Thoracic aorta (tissue), 2 donors: ENCODE data around the gene HAP1. TPM values are rescaled to one million over a fixed set of nuclear protein-coding genes. Genes with fewer than 3 reads are reported as not detected.

ENCODE experiments used
- ATAC-seq: fragments of 150-250 bp; one replicate; pipeline ENCODE4 v1.8.0; 2017; ENCODE audit warnings: low read depth; ENCODE audit not compliant: insufficient number of reproducible peaks, low FRiP score
- DNase-seq: peaks from one replicate; pipeline ENCODE4 v3.0.0-alpha.2; 2020; ENCODE audit warnings: low spot score
- H3K27ac ChIP-seq, 2 donors: fragments of 200-600 bp; sonication (generic); 1 replicate in 1 of 2; 2 replicates in 1 of 2; pipeline ENCODE4 v1.5.1; 2016; ENCODE audit warnings: mild to moderate bottlenecking in 2 of 2, moderate library complexity in 2 of 2
- H3K27me3 ChIP-seq: fragments of 200-600 bp; sonication (generic); replicated peaks from 2 replicates; pipeline ENCODE4 v1.6.0; 2016; ENCODE audit warnings: mild to moderate bottlenecking; ENCODE audit not compliant: insufficient read depth
- H3K36me3 ChIP-seq: fragments of 200-600 bp; sonication (generic); one replicate; pipeline ENCODE4 v1.5.1; 2016
- H3K4me1 ChIP-seq, 2 donors: fragments of 200-600 bp; sonication (generic); 1 replicate in 1 of 2; 2 replicates in 1 of 2; pipeline versions ENCODE4 v1.5.1 to v1.6.0; 2016; ENCODE audit warnings: low read depth in 2 of 2, mild to moderate bottlenecking in 1 of 2; ENCODE audit not compliant: control insufficient read depth in 1 of 2
- H3K4me3 ChIP-seq: fragments of 200-600 bp; sonication (generic); 2 replicates; pipeline ENCODE4 v1.5.1; 2016; ENCODE audit warnings: mild to moderate bottlenecking
- H3K9me3 ChIP-seq: fragments of 200-600 bp; sonication (generic); 2 replicates; pipeline ENCODE4 v1.5.1; 2016
- total RNA-seq, 2 donors: library from RNA; depleted of rRNA; stranded (reverse); fragments of >200 nt; gene quantifications; one replicate each; pipeline versions ENCODE4 v1.1.0 to v1.2.3, GENCODE V29; 2016
- TF ChIP-seq, protein P1 (sequence below): fragments of 200-600 bp; sonication (generic); IDR thresholded peaks from one replicate; pipeline ENCODE4 v1.5.1; 2019; ENCODE audit warnings: antibody characterized with exemption

HAP1 gene
- total RNA-seq, 2 donors from 2014 or later = 0.35 TPM; not detected in 1

DNA sequence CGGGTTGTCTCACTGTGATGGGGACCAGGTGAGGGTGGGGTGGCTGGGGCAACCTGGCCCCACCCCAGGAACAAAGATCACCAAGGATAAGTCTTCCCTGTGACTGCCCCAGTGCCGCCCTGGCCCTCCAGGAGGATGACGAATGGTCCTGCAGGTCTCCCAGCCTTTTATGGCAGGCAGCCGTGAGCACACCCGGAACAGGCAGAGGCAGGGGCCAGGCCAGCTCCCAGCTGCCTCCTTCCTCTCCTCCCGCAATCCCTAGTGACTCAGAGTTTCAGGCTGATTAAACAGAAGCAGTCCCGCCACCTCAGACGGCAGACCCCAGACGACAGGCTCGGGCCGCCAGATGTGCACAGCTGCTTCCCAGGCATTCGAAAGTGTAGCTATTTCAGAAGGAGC is 38.7 kb upstream of the HAP1 start:
- Histone ChIP-seq H3K4me3 (no peak overlapping the region), H3K9me3 (no peaks in the 10 kb centered on the region), H3K27ac (no peak overlapping the region), H3K4me1 (peaks cover 13 to 48% of the 10 kb centered on the region in 2 donors), H3K27me3 (no peaks in the 10 kb centered on the region), H3K36me3 (peaks cover 36% of the 10 kb centered on the region)
- DNase-seq (no peak), ATAC-seq (no peak)
- TF ChIP-seq, protein P1, sequence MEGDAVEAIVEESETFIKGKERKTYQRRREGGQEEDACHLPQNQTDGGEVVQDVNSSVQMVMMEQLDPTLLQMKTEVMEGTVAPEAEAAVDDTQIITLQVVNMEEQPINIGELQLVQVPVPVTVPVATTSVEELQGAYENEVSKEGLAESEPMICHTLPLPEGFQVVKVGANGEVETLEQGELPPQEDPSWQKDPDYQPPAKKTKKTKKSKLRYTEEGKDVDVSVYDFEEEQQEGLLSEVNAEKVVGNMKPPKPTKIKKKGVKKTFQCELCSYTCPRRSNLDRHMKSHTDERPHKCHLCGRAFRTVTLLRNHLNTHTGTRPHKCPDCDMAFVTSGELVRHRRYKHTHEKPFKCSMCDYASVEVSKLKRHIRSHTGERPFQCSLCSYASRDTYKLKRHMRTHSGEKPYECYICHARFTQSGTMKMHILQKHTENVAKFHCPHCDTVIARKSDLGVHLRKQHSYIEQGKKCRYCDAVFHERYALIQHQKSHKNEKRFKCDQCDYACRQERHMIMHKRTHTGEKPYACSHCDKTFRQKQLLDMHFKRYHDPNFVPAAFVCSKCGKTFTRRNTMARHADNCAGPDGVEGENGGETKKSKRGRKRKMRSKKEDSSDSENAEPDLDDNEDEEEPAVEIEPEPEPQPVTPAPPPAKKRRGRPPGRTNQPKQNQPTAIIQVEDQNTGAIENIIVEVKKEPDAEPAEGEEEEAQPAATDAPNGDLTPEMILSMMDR = no peak

DNA sequence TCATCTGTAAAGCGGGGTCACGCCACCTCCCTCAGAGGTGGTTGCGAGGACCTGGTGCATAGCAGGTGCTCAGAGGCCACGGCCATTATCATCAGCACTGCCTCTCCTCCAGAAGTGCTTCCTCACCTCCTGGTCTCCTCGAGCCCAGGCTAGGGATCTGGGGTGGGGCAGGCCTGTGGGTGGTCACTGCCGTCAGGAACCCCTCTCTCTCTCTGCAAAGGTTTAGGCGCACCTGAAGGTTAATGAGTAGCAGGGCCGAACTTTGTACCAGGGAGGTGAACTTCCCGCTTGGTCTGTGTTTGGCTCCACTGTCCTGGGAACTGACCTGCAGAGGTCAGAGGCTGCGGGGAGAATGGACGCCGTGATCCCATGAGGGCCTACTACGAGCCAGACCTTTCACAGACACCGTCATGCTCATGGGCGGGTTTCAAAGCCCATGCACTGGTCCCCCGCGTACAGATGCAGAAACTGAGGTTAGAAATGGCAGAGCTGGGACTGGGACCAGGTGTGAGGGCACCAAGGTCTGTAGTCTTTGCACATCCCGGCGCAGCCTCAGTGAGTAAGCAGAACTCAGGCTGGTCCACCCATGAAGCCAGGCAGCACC is 38.2 kb upstream of the HAP1 start:
- Histone ChIP-seq H3K36me3 (peaks cover 40% of the 10 kb centered on the region), H3K4me3 (no peak overlapping the region), H3K4me1 (peaks cover 9 to 43% of the 10 kb centered on the region in 2 donors), H3K27ac (no peak overlapping the region), H3K9me3 (no peaks in the 10 kb centered on the region), H3K27me3 (no peaks in the 10 kb centered on the region)
- TF ChIP-seq, protein P1 = no peak
- DNase-seq (no peak), ATAC-seq (no peak)

- Histone ChIP-seq H3K27ac (no peak overlapping the region), H3K4me1 (peaks cover 4 to 38% of the 10 kb centered on the region in 2 donors), H3K36me3 (peaks cover 45% of the 10 kb centered on the region), H3K4me3 (no peak overlapping the region), H3K27me3 (no peaks in the 10 kb centered on the region), H3K9me3 (no peaks in the 10 kb centered on the region)
- no peak for DNase-seq
- TF ChIP-seq, protein P1 = no peak
- ATAC-seq = no peak
Observed at GRCh38 chr17:41772218-41772585, 37.8 kb upstream of the HAP1 start.

GRCh38 chr17:41771389-41772206 is 37.2 kb upstream of the HAP1 start:
- H3K27ac ChIP-seq = no peak overlapping the region

GRCh38 chr17:41769985-41770384 is 35.5 kb upstream of the HAP1 start:
- H3K4me3 ChIP-seq = no peak overlapping the region
- no peaks in the 10 kb centered on the region for H3K27me3 ChIP-seq
- no peaks in the 10 kb centered on the region for H3K9me3 ChIP-seq
- ATAC-seq = no peak
- no peak overlapping the region for H3K27ac ChIP-seq
- peaks cover 0 to 19% of the 10 kb centered on the region in 2 donors for H3K4me1 ChIP-seq
- TF ChIP-seq, protein P1 = no peak
- peaks cover 60% of the 10 kb centered on the region for H3K36me3 ChIP-seq
- no peak for DNase-seq

More at GRCh38 chr17:41771389-41772206, 37.2 kb upstream of the HAP1 start:
- peaks cover 50% of the 10 kb centered on the region for H3K36me3 ChIP-seq
- H3K9me3 ChIP-seq = no peaks in the 10 kb centered on the region
- H3K4me3 ChIP-seq = no peak overlapping the region
- H3K4me1 ChIP-seq = peaks cover 0 to 32% of the 10 kb centered on the region in 2 donors
- ATAC-seq (no peak), DNase-seq (no peak)
- TF ChIP-seq, protein P1 = no peak
- no peaks in the 10 kb centered on the region for H3K27me3 ChIP-seq
